GM15510 (cell line): ENCODE results near the gene NTN4.

Experiments used
- POLR2A ChIP-seq: IDR thresholded peaks from 3 replicates; pipeline ENCODE4 v1.6.1; 2011; ENCODE audit warnings: borderline replicate concordance; ENCODE audit not compliant: insufficient read length; ENCODE audit errors: extremely low read depth

Gene NTN4

DNA sequence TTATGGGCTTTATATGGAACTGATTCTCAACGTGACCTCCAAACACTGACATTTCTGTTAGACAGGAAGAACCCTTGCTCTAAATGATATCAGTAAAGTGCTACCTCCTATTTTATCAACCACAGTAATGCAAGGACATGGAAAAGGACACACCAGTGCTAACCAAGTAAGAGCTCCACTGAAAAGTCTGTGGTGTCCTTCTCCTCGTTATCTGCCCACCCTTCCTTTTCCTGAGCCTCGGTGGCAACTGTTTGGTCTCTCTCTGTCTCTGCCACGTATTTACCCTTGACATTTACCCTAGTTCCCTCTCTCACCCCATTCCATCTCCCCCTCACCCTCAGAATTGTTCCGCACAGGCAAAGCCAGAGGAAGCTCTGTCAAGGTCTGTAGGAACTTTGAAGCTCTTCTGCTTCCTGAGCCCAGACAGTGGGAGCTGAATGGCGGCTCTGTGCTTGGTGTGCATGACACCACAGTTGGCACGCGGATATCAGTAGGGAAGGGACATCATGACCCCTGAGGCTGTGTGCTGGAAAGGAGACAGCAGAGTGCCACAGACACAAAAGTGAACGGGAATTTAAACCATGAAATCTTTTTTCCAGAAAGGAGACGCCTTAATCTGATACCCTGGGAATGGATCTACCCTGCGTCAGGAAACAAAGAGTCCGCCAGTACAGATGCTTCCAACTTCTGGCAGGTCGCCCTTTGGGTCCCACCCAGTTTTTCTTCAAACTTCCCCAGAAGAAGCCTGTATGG lies 50.8 kb downstream of the NTN4 start:
- TF ChIP-seq POLR2A: no peak

DNA sequence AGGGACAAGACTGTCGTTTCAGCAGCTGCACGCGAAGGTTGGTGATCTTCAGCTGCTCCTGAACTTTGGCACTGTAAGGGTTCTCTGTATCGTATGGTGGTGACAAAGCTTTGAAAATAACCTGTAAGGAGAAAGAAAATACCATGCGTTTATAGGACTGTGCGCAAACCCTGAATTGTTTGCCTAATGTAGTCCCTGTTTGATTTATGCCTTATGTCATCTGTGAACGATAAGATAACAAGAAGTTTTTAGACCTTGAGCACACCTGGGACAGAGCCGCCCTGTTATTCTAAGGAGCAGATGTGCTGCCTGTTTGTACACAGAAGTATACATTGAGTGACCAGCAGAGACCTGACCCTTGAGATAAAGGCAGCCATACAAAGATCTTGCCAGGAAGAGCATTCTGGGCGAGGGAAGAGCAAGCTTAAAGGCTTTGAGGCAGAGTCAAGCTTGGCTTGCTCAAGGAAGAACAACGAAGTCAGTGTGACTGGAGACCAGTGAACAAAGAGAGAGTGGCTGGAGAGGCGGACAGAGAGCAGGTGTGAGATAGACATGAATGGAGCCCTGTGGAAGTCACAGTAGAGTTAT lies 52.4 kb downstream of the NTN4 start:
- TF ChIP-seq POLR2A: no peak

GRCh38 chr12:95736631-95737030 lies 53.9 kb downstream of the NTN4 start:
- no peak for TF ChIP-seq POLR2A

GRCh38 chr12:95733141-95733825 lies 57.3 kb downstream of the NTN4 start:
- TF ChIP-seq POLR2A: no peak

GRCh38 chr12:95731519-95731958 lies 59.0 kb downstream of the NTN4 start:
- no peak for TF ChIP-seq POLR2A

DNA sequence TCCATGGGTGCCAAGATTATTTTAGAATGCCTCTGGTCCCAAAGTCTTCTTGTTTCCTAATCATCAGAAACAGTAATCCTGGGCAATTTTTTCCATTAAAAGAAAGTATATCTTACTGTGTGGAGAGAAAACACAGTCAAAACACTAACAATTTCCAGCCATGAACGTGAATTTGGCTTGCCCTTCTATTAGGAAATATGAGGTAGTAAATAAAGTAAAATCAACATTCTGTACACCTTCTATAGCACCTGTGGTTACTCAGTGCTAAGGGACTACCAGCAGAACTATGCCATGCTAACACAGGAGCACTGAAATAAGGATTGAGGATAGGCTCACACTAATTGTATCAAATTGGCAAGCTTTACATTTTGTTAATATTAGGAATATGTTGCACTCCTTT lies 60.1 kb downstream of the NTN4 start:
- TF ChIP-seq POLR2A: no peak

- no peak for TF ChIP-seq POLR2A
Measured at GRCh38 chr12:95726903-95727302, 63.7 kb downstream of the NTN4 start.

DNA sequence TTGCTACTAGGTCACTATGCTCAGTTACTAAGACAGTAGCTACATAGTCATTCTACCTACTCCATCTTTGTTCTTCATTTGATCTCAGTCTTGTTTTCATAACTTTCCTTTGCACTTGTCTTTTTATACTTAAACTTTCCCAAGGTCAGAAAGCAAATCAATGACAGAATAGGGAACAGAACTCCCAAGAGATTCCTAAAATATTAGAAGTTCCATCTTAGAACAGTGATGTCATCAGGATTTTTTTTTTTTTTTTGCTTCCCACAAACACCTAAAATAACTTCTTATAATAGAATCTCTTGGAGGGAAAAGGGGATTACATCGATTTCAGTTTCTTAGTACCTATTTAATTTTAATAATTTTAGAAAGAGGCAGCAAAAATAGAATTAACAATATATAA lies 65.8 kb downstream of the NTN4 start:
- no peak for TF ChIP-seq POLR2A

DNA sequence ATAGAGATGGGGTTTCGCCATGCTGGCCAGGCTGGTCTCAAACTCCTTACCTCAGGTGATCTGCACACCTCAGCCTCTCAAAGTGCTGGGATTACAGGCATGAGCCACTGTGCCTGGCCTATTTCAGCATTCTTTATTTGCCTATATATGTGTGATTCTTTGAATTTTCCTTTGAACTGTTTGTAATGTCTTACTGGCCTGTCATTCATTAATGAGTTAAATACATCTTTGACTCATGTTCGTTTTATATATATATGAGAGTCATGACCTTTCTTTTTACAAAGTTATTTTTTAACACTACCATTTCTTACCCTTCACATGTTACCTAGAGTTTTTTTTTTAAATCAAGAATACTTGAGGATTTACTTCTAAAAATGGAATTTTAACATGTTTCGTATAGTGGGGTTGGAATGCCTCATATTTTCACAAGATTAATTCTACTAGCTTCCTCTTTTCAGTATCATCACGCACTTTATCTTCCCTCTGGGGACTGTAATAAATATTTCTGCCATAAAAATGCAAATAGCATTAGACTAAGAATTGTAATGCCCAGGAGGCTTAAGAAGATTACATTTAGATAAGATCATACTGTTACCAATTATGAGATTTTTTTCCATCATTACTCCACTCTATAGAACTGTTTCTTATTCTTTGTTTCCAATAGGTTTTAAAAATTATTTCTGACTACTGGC lies 66.7 kb downstream of the NTN4 start:
- TF ChIP-seq POLR2A: no peak

- TF ChIP-seq POLR2A: no peak
Measured at GRCh38 chr12:95721320-95721719, 69.2 kb downstream of the NTN4 start.

- no peak for TF ChIP-seq POLR2A
Measured at GRCh38 chr12:95720146-95720545, 70.4 kb downstream of the NTN4 start.

DNA sequence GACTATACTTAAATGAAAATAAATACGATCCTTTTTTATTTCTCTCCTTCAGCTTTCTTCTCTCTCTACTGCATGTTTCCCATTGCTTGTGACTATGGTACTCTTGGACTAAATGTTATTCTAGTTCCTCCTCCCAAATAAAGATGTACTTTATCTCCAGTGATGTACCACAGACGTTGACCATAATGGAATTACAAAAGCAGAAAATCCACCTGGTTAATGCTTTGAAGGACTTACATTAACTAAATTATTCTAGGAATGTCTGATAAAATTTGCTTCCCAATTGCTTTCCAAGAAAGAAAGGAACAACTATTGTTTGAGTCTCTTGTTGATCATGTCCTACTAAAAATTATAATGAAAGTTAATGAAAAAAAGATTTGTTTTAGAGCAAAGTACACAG lies 71.8 kb downstream of the NTN4 start:
- no peak for TF ChIP-seq POLR2A

DNA sequence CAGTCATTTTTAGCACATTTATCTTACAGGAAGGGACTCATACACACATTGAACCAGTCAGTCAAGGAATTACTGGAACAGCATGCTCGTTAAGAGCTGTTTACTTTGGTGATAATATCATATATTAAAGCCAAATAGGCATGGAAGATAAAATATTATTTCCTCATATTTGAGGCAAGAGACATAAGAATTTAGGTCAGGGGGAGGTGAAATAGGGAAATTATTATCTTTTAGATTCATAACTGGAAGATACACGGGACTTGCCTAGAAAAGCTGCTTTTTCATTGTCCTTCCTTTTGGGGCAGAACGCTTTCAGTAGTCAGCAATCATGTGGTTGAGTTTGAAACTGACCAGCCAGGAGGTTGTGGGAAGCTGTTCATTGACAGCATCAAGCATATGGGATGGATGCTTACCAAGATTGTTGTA lies 72.5 kb downstream of the NTN4 start:
- TF ChIP-seq POLR2A: no peak

GRCh38 chr12:95717316-95717928 lies 73.1 kb downstream of the NTN4 start:
- no peak for TF ChIP-seq POLR2A

DNA sequence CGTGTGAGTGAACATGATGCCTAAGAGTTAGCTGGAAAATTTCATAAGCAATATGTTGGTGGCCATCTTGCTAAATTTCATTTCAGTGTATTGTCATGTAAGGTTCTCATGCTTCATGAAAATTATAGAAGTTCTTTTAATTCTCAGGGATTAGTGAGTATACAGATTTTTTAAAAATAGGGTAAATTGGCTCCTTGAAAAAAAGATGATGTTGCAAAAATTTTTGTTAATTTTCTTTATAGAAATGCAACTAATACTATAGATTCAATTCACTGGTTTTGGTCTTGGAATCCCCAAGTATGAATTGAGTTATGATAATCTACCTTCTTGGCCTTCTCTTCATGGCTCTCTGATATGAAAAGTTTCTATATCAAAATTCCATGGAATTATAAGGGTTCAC lies 75.4 kb downstream of the NTN4 start:
- no peak for TF ChIP-seq POLR2A

DNA sequence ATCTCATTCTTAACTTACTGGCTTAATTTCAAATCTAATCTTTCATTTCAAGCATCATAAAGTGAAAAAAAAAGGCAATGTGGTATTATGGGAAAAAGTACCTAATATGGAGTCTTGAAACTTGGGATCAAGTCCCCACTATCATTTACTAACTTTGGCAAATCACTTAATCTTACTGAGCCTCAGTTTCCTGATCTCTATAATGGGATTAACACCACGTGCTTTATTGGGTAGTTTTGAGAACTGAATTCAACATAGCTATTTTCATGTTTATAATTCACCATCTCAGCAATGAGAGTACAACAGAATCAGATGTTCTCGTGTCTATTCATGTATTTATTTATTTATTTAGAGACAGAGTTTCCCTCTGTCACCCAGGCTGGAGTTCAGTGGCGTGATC lies 78.3 kb downstream of the NTN4 start:
- no peak for TF ChIP-seq POLR2A

DNA sequence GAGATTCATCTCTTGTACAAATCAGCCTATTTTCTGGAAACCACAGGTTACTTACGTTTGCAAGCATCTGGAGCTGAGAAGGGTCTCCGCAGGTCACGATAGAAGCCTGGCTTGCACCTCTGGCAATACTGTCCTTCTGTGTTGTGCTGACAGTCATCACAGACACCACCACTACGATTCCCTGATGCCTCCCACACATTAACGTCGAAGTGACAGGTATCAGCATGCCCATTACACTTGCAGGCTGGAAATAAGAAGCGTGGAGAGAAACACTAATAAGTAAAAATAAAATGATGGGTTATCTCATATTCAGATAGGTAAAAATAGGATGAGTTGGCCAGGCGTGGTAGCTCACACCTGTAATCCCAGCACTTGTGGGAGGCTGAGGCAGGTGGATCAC lies 80.2 kb downstream of the NTN4 start:
- TF ChIP-seq POLR2A: no peak
